Liver (tissue), 9 donors: Measurements from ENCODE around the gene SRPK1. TPM values are rescaled to one million over a fixed set of nuclear protein-coding genes. Genes with fewer than 3 reads are reported as not detected.

ENCODE experiments used
- DNase-seq: peaks from one replicate; pipeline ENCODE4 v3.0.0-alpha.2; 2017; ENCODE audit warnings: low spot score
- H3K27ac ChIP-seq, 2 donors: one replicate each; pipeline ENCODE4 v1.7.0; 2013; ENCODE audit warnings: inconsistent platforms in 2 of 2, low read length in 2 of 2, control low read depth in 1 of 2, low read depth in 1 of 2, mild to moderate bottlenecking in 1 of 2
- H3K27me3 ChIP-seq, 4 donors: one replicate each; pipeline versions ENCODE4 v1.6.1 to v1.7.0; 2013; ENCODE audit warnings: low read length in 3 of 4, inconsistent platforms in 1 of 4, mild to moderate bottlenecking in 1 of 4, moderate library complexity in 1 of 4; ENCODE audit not compliant: control insufficient read depth in 4 of 4, insufficient read depth in 4 of 4
- H3K36me3 ChIP-seq, 4 donors: one replicate each; pipeline versions ENCODE4 v1.6.1 to v1.7.0; 2013; ENCODE audit warnings: low read length in 3 of 4, mild to moderate bottlenecking in 3 of 4, low read depth in 1 of 4, moderate library complexity in 1 of 4; ENCODE audit not compliant: control insufficient read depth in 4 of 4, insufficient read depth in 3 of 4
- H3K4me1 ChIP-seq, 4 donors: one replicate each; pipeline versions ENCODE4 v1.6.1 to v1.7.0; 2013; ENCODE audit warnings: low read length in 3 of 4, mild to moderate bottlenecking in 3 of 4, moderate library complexity in 1 of 4; ENCODE audit not compliant: control insufficient read depth in 4 of 4, insufficient read depth in 4 of 4
- H3K4me3 ChIP-seq, 3 donors: one replicate each; pipeline versions ENCODE4 v1.6.1 to v1.7.0; 2013; ENCODE audit warnings: low read length in 3 of 3, control low read depth in 1 of 3, low read depth in 1 of 3, mild to moderate bottlenecking in 1 of 3
- H3K9ac ChIP-seq, 2 donors: one replicate each; pipeline ENCODE4 v1.7.0; 2013; ENCODE audit warnings: low read length in 2 of 2, mild to moderate bottlenecking in 2 of 2, moderate library complexity in 2 of 2, control low read depth in 1 of 2, low read depth in 1 of 2
- H3K9me3 ChIP-seq, 4 donors: one replicate each; pipeline versions ENCODE4 v1.6.1 to v1.7.0; 2013; ENCODE audit warnings: low read length in 3 of 4; ENCODE audit not compliant: control insufficient read depth in 4 of 4
- EGR1 ChIP-seq, 2 donors: IDR thresholded peaks; 2 replicates each; pipeline ENCODE4 v1.6.1; 2016 to 2018; ENCODE audit warnings: antibody characterized with exemption in 2 of 2, low read depth in 2 of 2
- FOXA1 ChIP-seq: IDR thresholded peaks from 2 replicates; pipeline ENCODE4 v1.6.1; 2016; ENCODE audit warnings: antibody characterized with exemption
- FOXA2 ChIP-seq: IDR thresholded peaks from 2 replicates; pipeline ENCODE4 v1.6.1; 2016; ENCODE audit warnings: antibody characterized with exemption
- GABPA ChIP-seq, 2 donors: IDR thresholded peaks in 1 of 2; conservative IDR thresholded peaks in 1 of 2; 2 replicates each; pipeline ENCODE4 v1.6.1; 2016; ENCODE audit warnings: antibody characterized with exemption in 2 of 2, mild to moderate bottlenecking in 1 of 2, moderate library complexity in 1 of 2
- HNF4G ChIP-seq: IDR thresholded peaks from 2 replicates; pipeline ENCODE4 v1.6.1; 2016; ENCODE audit warnings: antibody characterized with exemption
- JUND ChIP-seq, 2 donors: IDR thresholded peaks; 2 replicates each; pipeline ENCODE4 v1.6.1; 2016; ENCODE audit warnings: antibody characterized with exemption in 2 of 2
- NR2F2 ChIP-seq: IDR thresholded peaks from 2 replicates; pipeline ENCODE4 v1.6.1; 2016; ENCODE audit warnings: antibody characterized with exemption
- RAD21 ChIP-seq, 2 donors: IDR thresholded peaks; 2 replicates each; pipeline ENCODE4 v1.6.1; 2016; ENCODE audit warnings: antibody characterized with exemption in 2 of 2, mild to moderate bottlenecking in 2 of 2
- RXRA ChIP-seq, 2 donors: IDR thresholded peaks; 2 replicates each; pipeline ENCODE4 v1.6.1; 2017 to 2018; ENCODE audit warnings: antibody characterized with exemption in 2 of 2, mild to moderate bottlenecking in 1 of 2
- SP1 ChIP-seq: IDR thresholded peaks from 2 replicates; pipeline ENCODE4 v1.6.1; 2018; ENCODE audit warnings: antibody characterized with exemption, mild to moderate bottlenecking
- TAF1 ChIP-seq: conservative IDR thresholded peaks from 2 replicates; pipeline ENCODE4 v1.6.1; 2016; ENCODE audit warnings: antibody characterized with exemption, mild to moderate bottlenecking
- YY1 ChIP-seq: IDR thresholded peaks from 2 replicates; pipeline ENCODE4 v1.6.1; 2016; ENCODE audit warnings: antibody characterized with exemption, mild to moderate bottlenecking
- WGBS: extraction: QIAGEN DNeasy Blood & Tissue Kit; methylation state at CpG from one replicate; pipeline ENCODE4 v1.1.7; 2013; 5-methylcytosine and 5-hydroxymethylcytosine counted together
- polyA plus RNA-seq, 2 donors: library from polyadenylated mRNA; stranded (reverse) in 1 of 2; unstranded in 1 of 2; fragments of 200-250 nt in 1 of 2; fragments of >200 nt in 1 of 2; fragmentation: Nextera tagmentation in 1 of 2; extraction: Ambion mirVana in 1 of 2; gene quantifications; one replicate each; pipeline versions ENCODE4 v1.2.1 to v1.2.3, GENCODE V29; 2013 to 2015
- total RNA-seq, 2 donors: library from RNA; depleted of rRNA; stranded (reverse); fragments of >200 nt; gene quantifications; one replicate each; pipeline ENCODE4 v1.2.3, GENCODE V29; 2014
- TF ChIP-seq, protein P1 (sequence below): IDR thresholded peaks from 2 replicates; pipeline ENCODE4 v1.6.1; 2016; ENCODE audit warnings: antibody characterized with exemption
- TF ChIP-seq, protein P2 (sequence below): IDR thresholded peaks from 2 replicates; pipeline ENCODE4 v1.6.1; 2016; ENCODE audit warnings: antibody characterized with exemption, mild to moderate bottlenecking
- TF ChIP-seq, protein P3 (sequence below): IDR thresholded peaks from 2 replicates; pipeline ENCODE4 v1.6.1; 2016; ENCODE audit warnings: antibody characterized with exemption
- TF ChIP-seq, protein P4 (sequence below): IDR thresholded peaks from 2 replicates; pipeline ENCODE4 v1.6.1; 2016; ENCODE audit warnings: antibody characterized with exemption
- TF ChIP-seq, protein P5 (sequence below): fragments of 150-350 bp; IDR thresholded peaks from 2 replicates; pipeline ENCODE4 v1.5.1; 2017; ENCODE audit warnings: improper control_type of control experiment, low read depth, low read length; ENCODE audit not compliant: missing input control
- donor health status: healthy.
- donor health status: healthy.
- donor health status: healthy.
- donor health status: healthy.
- donor health status: healthy.

The SRPK1 gene
- total and polyA plus RNA-seq, 4 donors = 11.9 to 41.2 (median 32.9) TPM

DNA sequence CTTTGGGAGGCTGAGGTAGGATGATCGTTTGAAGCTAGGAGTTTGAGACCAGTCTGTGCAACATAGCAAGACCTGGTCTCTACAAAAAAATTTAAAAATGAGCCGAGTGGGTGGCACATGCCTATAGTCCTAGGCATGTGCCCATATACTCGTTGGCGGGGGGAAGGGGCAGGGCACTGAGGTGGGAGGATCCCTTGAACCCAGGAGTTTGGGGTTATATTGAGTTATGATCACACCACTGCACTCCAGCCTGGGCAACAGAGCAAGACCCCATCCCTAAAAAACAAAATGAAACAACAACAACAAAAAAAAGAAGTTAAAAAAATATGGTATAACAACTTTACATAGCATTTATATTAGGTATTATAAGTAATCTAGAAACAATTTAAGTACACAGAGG is 67.9 kb downstream of the SRPK1 start:
- H3K4me1 ChIP-seq = no peaks in the 10 kb centered on the region
- peaks cover 0 to 3% (median 0%) of the 10 kb centered on the region in 4 donors for H3K9me3 ChIP-seq
- no peak for DNase-seq
- WGBS = 93% methylated on average over 4 of the region's 4 CpGs
- no peak overlapping the region for H3K4me3 ChIP-seq
- no peak overlapping the region for H3K9ac ChIP-seq
- TF ChIP-seq HNF4G (no peak), FOXA1 (no peak), NR2F2 (no peak)
- no peaks in the 10 kb centered on the region for H3K27me3 ChIP-seq
- H3K27ac ChIP-seq = no peak overlapping the region
- peaks cover 10 to 27% (median 23%) of the 10 kb centered on the region in 4 donors for H3K36me3 ChIP-seq

DNA sequence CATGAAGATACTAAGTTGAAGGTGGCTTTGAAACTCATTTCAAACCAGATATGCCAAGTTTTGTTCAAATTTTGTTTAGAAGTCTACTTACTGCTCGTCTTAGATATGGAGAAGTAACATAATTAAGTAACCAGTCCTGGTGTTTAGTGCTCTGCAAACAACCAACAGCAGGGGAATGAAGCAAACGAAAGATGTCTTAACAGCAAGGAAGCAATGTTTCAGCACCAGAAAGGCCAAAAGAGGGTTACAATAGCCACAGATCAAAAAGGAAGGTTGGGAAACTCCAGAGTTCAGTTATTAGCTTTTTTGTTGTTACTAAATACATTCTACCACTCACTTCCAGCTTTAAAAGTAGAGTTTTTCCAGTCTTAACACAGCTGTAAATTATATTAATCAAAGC is 70.7 kb downstream of the SRPK1 start:
- Histone ChIP-seq H3K4me1 (no peaks in the 10 kb centered on the region), H3K27me3 (no peaks in the 10 kb centered on the region), H3K27ac (no peak overlapping the region), H3K9ac (no peak overlapping the region), H3K9me3 (peaks cover 0 to 3% (median 0%) of the 10 kb centered on the region in 4 donors), H3K36me3 (peaks cover 2 to 18% (median 9%) of the 10 kb centered on the region in 4 donors), H3K4me3 (no peak overlapping the region)
- TF ChIP-seq HNF4G (no peak), FOXA2 (no peak), TAF1 (no peak), JUND (IDR thresholded peaks at IDR 0.05) (no peak), RXRA (IDR thresholded peaks at IDR 0.05) (no peak), FOXA1 (no peak), SP1 (no peak), RAD21 (IDR thresholded peaks at IDR 0.05) (no peak), YY1 (no peak), EGR1 (IDR thresholded peaks at IDR 0.05; ENCODE audit: low read depth in 2 of 2) (no peak)
- TF ChIP-seq, protein P1, sequence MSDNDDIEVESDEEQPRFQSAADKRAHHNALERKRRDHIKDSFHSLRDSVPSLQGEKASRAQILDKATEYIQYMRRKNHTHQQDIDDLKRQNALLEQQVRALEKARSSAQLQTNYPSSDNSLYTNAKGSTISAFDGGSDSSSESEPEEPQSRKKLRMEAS = no peak
- TF ChIP-seq, protein P2, sequence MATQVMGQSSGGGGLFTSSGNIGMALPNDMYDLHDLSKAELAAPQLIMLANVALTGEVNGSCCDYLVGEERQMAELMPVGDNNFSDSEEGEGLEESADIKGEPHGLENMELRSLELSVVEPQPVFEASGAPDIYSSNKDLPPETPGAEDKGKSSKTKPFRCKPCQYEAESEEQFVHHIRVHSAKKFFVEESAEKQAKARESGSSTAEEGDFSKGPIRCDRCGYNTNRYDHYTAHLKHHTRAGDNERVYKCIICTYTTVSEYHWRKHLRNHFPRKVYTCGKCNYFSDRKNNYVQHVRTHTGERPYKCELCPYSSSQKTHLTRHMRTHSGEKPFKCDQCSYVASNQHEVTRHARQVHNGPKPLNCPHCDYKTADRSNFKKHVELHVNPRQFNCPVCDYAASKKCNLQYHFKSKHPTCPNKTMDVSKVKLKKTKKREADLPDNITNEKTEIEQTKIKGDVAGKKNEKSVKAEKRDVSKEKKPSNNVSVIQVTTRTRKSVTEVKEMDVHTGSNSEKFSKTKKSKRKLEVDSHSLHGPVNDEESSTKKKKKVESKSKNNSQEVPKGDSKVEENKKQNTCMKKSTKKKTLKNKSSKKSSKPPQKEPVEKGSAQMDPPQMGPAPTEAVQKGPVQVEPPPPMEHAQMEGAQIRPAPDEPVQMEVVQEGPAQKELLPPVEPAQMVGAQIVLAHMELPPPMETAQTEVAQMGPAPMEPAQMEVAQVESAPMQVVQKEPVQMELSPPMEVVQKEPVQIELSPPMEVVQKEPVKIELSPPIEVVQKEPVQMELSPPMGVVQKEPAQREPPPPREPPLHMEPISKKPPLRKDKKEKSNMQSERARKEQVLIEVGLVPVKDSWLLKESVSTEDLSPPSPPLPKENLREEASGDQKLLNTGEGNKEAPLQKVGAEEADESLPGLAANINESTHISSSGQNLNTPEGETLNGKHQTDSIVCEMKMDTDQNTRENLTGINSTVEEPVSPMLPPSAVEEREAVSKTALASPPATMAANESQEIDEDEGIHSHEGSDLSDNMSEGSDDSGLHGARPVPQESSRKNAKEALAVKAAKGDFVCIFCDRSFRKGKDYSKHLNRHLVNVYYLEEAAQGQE = no peak
- 85% methylated on average over 2 of the region's 2 CpGs for WGBS
- no peak for DNase-seq

DNA sequence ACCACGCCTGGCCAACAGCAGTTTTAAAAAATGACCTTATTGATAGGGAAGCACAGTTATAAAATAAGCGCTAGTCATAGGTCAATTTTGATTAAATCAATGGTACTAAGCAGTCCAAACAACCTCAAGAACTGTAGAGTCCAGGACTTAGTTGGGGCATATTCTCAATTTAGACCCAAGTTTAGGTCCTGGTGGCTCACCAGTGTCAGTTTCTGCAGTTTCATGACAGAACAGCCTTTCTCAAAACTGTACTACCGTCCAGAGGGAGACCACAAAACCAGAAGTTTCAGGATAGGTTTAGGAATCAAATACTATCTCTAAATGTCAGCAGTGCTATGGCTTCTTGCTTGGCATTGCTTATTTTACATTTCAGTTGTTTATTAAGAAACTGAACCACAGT is 76.6 kb downstream of the SRPK1 start:
- Histone ChIP-seq H3K27ac (no peak overlapping the region), H3K9me3 (peaks cover 0 to 3% (median 0%) of the 10 kb centered on the region in 4 donors), H3K4me3 (no peak overlapping the region), H3K4me1 (no peaks in the 10 kb centered on the region), H3K9ac (no peak overlapping the region), H3K36me3 (peaks cover 0 to 11% (median 7%) of the 10 kb centered on the region in 4 donors), H3K27me3 (no peaks in the 10 kb centered on the region)
- 96% methylated on average over 3 of the region's 3 CpGs for WGBS
- DNase-seq = no peak
- TF ChIP-seq FOXA1 (no peak), JUND (IDR thresholded peaks at IDR 0.05) (no peak), GABPA (IDR thresholded peaks at IDR 0.05 in 1 of 2, conservative IDR thresholded peaks at IDR 0.05 in 1 of 2) (no peak), RXRA (IDR thresholded peaks at IDR 0.05) (no peak), YY1 (no peak), SP1 (no peak), NR2F2 (no peak), TAF1 (no peak), HNF4G (no peak)
- TF ChIP-seq, protein P3, sequence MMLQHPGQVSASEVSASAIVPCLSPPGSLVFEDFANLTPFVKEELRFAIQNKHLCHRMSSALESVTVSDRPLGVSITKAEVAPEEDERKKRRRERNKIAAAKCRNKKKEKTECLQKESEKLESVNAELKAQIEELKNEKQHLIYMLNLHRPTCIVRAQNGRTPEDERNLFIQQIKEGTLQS = no peak
- TF ChIP-seq, protein P4, sequence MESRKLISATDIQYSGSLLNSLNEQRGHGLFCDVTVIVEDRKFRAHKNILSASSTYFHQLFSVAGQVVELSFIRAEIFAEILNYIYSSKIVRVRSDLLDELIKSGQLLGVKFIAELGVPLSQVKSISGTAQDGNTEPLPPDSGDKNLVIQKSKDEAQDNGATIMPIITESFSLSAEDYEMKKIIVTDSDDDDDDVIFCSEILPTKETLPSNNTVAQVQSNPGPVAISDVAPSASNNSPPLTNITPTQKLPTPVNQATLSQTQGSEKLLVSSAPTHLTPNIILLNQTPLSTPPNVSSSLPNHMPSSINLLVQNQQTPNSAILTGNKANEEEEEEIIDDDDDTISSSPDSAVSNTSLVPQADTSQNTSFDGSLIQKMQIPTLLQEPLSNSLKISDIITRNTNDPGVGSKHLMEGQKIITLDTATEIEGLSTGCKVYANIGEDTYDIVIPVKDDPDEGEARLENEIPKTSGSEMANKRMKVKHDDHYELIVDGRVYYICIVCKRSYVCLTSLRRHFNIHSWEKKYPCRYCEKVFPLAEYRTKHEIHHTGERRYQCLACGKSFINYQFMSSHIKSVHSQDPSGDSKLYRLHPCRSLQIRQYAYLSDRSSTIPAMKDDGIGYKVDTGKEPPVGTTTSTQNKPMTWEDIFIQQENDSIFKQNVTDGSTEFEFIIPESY = no peak
- TF ChIP-seq, protein P2 = no peak
- TF ChIP-seq, protein P5, sequence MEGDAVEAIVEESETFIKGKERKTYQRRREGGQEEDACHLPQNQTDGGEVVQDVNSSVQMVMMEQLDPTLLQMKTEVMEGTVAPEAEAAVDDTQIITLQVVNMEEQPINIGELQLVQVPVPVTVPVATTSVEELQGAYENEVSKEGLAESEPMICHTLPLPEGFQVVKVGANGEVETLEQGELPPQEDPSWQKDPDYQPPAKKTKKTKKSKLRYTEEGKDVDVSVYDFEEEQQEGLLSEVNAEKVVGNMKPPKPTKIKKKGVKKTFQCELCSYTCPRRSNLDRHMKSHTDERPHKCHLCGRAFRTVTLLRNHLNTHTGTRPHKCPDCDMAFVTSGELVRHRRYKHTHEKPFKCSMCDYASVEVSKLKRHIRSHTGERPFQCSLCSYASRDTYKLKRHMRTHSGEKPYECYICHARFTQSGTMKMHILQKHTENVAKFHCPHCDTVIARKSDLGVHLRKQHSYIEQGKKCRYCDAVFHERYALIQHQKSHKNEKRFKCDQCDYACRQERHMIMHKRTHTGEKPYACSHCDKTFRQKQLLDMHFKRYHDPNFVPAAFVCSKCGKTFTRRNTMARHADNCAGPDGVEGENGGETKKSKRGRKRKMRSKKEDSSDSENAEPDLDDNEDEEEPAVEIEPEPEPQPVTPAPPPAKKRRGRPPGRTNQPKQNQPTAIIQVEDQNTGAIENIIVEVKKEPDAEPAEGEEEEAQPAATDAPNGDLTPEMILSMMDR = no peak
